A673 (cell line): Measurements from ENCODE around the gene PARD3. TPM values are rescaled to one million over a fixed set of nuclear protein-coding genes. Genes with fewer than 3 reads are reported as not detected.
A peak's percentile ranks its signal among the peaks of the same experiment; 100 is the strongest.

Experiments
- BruUV-seq: library from RNA; stranded (reverse); fragments of 400-500 nt; replicated peaks from 2 replicates; lab custom pipeline; 2021; lab: Mats Ljungman, UMichigan
- CTCF ChIA-PET: fragments of 300-600 bp; sonication (Branson Sonifier 250); formaldehyde crosslinking; loops from one replicate; lab custom pipeline; 2022; ENCODE audit warnings: antibody characterized with exemption; lab: Charles Lee
- POLR2A ChIA-PET: fragments of 300-600 bp; sonication (Branson Sonifier 250); formaldehyde crosslinking; loops from one replicate; lab custom pipeline; 2022; ENCODE audit warnings: antibody characterized with exemption; ENCODE audit not compliant: low non-redundant PET; lab: Charles Lee
- DNase-seq: peaks from one replicate; pipeline ENCODE4 v3.0.0-alpha.2; 2015; ENCODE audit warnings: low spot score
- H3K27ac ChIP-seq: fragments of 200-600 bp; sonication (generic); 2 replicates; pipeline ENCODE4 v1.5.1; 2016; ENCODE audit warnings: mixed run types, low read depth, mild to moderate bottlenecking, mixed read lengths, antibody characterized with exemption, low read length; ENCODE audit not compliant: poor library complexity, severe bottlenecking
- H3K27me3 ChIP-seq: fragments of 200-600 bp; sonication (generic); replicated peaks from 2 replicates; pipeline ENCODE4 v1.6.1; 2017; ENCODE audit warnings: mixed run types, low read depth, mild to moderate bottlenecking, mixed read lengths, antibody characterized with exemption, low read length; ENCODE audit not compliant: insufficient read depth, poor library complexity
- H3K36me3 ChIP-seq: fragments of 200-600 bp; sonication (generic); 2 replicates; pipeline ENCODE4 v1.6.1; 2016; ENCODE audit warnings: mixed run types, mild to moderate bottlenecking, mixed read lengths, antibody characterized with exemption, low read length; ENCODE audit not compliant: insufficient read depth, poor library complexity, severe bottlenecking
- H3K4me1 ChIP-seq: fragments of 200-600 bp; sonication (generic); 2 replicates; pipeline ENCODE4 v1.6.1; 2017; ENCODE audit warnings: mixed run types, mild to moderate bottlenecking, mixed read lengths, antibody characterized with exemption, low read length; ENCODE audit not compliant: insufficient read depth, poor library complexity, severe bottlenecking
- H3K4me3 ChIP-seq: fragments of 200-600 bp; sonication (generic); 2 replicates; pipeline ENCODE4 v1.5.1; 2016; ENCODE audit warnings: low read depth, mixed run types, mild to moderate bottlenecking, mixed read lengths, low read length; ENCODE audit not compliant: poor library complexity, severe bottlenecking
- H3K9me3 ChIP-seq: fragments of 200-600 bp; sonication (generic); 2 replicates; pipeline ENCODE4 v1.6.1; 2016; ENCODE audit warnings: mixed run types, low read depth, mild to moderate bottlenecking, mixed read lengths, antibody characterized with exemption, low read length; ENCODE audit not compliant: poor library complexity, severe bottlenecking
- EZH2 ChIP-seq: fragments of 200-600 bp; sonication (generic); IDR thresholded peaks from 2 replicates; pipeline ENCODE4 v1.6.1; 2017; ENCODE audit warnings: borderline replicate concordance, low read depth, mild to moderate bottlenecking, mixed read lengths, antibody characterized with exemption, low read length; ENCODE audit not compliant: poor library complexity, severe bottlenecking
- intact Hi-C: fragments of 100-400 bp; cut with micrococcal nuclease; formaldehyde crosslinking; loops from one replicate; pipeline ENCODE4 v1.10.0; 2022; ENCODE audit not compliant: unreplicated experiment
- total RNA-seq: library from RNA; stranded (reverse); gene quantifications from 2 replicates; pipeline ENCODE4 v1.2.3, GENCODE V29; 2021
- TF ChIP-seq, protein P1 (sequence below): fragments of 300-800, 200-600 bp; sonication (generic); conservative IDR thresholded peaks from 2 replicates; pipeline ENCODE4 v1.5.1; 2017; ENCODE audit warnings: low read depth, mild to moderate bottlenecking, antibody characterized with exemption, low read length, moderate library complexity, mixed read lengths

The PARD3 gene
- total RNA-seq, 1 experiment from 2014 or later = 28.0 TPM

DNA sequence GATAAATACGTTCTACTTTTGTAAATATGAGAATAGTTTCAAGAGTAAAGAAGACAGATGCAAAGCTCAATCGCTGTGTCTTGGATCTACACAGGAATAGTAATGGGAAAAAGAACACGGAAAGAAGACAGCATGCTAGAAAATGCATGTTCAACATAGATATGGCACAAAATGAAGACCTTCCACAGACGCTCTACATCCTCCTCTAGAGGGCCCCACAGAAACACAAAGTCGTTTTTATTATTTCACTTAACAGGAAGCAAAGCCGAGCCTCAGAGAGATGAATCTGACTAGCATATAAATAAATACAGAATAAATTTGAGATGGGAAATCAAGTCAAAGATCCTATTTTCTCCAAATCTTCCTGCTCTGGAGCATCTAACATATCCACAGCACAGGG is 292.6 kb downstream of the PARD3 start:
- peak; percentile 79 for DNase-seq
- H3K9me3 ChIP-seq = no peaks in the 10 kb centered on the region
- H3K4me3 ChIP-seq = no peak overlapping the region
- TF ChIP-seq, protein P1, sequence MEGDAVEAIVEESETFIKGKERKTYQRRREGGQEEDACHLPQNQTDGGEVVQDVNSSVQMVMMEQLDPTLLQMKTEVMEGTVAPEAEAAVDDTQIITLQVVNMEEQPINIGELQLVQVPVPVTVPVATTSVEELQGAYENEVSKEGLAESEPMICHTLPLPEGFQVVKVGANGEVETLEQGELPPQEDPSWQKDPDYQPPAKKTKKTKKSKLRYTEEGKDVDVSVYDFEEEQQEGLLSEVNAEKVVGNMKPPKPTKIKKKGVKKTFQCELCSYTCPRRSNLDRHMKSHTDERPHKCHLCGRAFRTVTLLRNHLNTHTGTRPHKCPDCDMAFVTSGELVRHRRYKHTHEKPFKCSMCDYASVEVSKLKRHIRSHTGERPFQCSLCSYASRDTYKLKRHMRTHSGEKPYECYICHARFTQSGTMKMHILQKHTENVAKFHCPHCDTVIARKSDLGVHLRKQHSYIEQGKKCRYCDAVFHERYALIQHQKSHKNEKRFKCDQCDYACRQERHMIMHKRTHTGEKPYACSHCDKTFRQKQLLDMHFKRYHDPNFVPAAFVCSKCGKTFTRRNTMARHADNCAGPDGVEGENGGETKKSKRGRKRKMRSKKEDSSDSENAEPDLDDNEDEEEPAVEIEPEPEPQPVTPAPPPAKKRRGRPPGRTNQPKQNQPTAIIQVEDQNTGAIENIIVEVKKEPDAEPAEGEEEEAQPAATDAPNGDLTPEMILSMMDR = peak; percentile 79
- no peak for TF ChIP-seq EZH2
- POLR2A ChIA-PET = no interaction called here
- no TSS peak for BruUV-seq
- CTCF ChIA-PET = interaction anchor here (0.6 to 1.9 kb wide), 3 partner anchors 28 to 1075 kb away, joined by 3 to 9 read pairs (median 5); no protein-coding TSS in a partner anchor
- H3K27me3 ChIP-seq = no peaks in the 10 kb centered on the region
- no peaks in the 10 kb centered on the region for H3K36me3 ChIP-seq
- H3K27ac ChIP-seq = no peak overlapping the region
- intact Hi-C loops = no loop called here
- peaks cover 16% of the 10 kb centered on the region for H3K4me1 ChIP-seq

DNA sequence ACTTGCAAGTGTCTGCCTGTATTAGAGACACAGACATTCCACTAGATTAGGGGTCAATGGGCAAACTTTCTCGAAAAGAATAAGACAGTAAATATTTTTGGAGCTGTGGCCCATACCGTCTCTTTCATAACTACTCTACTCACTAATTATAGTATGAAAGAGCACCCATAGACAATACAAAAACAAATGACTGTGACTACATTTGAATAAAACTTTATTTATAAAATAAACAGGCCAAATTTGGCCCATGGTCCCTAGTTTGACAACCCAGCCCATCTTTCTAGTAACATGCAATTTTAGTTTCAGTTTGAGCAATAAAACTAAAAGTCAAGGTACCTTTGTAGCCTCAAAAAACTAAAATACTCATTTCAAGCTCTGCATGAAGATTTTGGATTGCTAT is 294.6 kb downstream of the PARD3 start:
- Histone ChIP-seq H3K27ac (no peak overlapping the region), H3K36me3 (no peaks in the 10 kb centered on the region), H3K4me3 (no peak overlapping the region), H3K9me3 (no peaks in the 10 kb centered on the region), H3K27me3 (no peaks in the 10 kb centered on the region), H3K4me1 (no peaks in the 10 kb centered on the region)
- intact Hi-C loops = no loop called here
- TF ChIP-seq, protein P1 = no peak
- no peak for TF ChIP-seq EZH2
- no peak for DNase-seq
- POLR2A ChIA-PET = no interaction called here
- CTCF ChIA-PET = no interaction called here
- BruUV-seq = no TSS peak

DNA sequence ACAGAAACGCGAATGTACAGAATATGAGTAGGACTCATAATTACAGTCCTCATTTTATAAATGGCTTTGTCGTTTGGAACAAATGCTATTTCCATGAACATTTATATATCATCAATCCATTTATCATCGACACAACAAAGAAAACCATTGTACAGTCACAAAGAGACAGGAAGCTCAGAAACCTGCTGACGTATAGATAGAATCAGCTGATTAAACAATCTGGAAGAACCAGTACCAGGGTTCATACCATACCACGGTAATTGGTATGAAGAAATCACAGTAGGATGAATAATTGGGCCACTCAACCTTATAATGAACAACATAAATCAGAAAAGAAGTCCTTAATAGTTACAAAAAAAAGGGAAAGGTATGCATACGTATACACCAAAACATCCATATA is 295.0 kb downstream of the PARD3 start:
- Histone ChIP-seq H3K27me3 (no peaks in the 10 kb centered on the region), H3K4me3 (no peak overlapping the region), H3K27ac (no peak overlapping the region), H3K36me3 (no peaks in the 10 kb centered on the region), H3K9me3 (no peaks in the 10 kb centered on the region), H3K4me1 (no peaks in the 10 kb centered on the region)
- CTCF ChIA-PET = no interaction called here
- TF ChIP-seq, protein P1 = no peak
- no peak for TF ChIP-seq EZH2
- BruUV-seq = no TSS peak
- intact Hi-C loops = no loop called here
- POLR2A ChIA-PET = no interaction called here
- DNase-seq = peak; percentile 39
